H54 (cell line): Measurements from ENCODE around the gene TXNIP.

Experiments used
- DNase-seq: peaks from one replicate; pipeline ENCODE4 v3.0.0; 2011; ENCODE audit warnings: low spot score, mixed read lengths; ENCODE audit not compliant: insufficient read length
- FAIRE-seq: peaks from 3 replicates; lab custom pipeline; 2011; peaks lifted over from hg19 to GRCh38; lab: Jason Lieb, UNC
- POLR2A ChIP-seq: IDR thresholded peaks from 2 replicates; pipeline ENCODE4 v1.6.1; 2011; ENCODE audit warnings: low read depth, mild to moderate bottlenecking, low read length

Gene TXNIP

GRCh38 chr1:145972580-145972979 lies 23.8 kb downstream of the TXNIP start:
- DNase-seq (no peak), FAIRE-seq (no peak)
- no peak for TF ChIP-seq POLR2A

- FAIRE-seq, result no peak
- no peak for DNase-seq
- no peak for TF ChIP-seq POLR2A
Measured at GRCh38 chr1:145967288-145967687, 29.1 kb downstream of the TXNIP start.

- no peak for TF ChIP-seq POLR2A
- FAIRE-seq (no peak), DNase-seq (no peak)
Measured at GRCh38 chr1:145965119-145965744, 31.1 kb downstream of the TXNIP start.

GRCh38 chr1:145964328-145965118 lies 31.9 kb downstream of the TXNIP start, which contains the start of the genes ANKRD34A and POLR3GL:
Gene ANKRD34A, minus strand, starts transcription at chr1:145964575. Its CDS starts 2,816 bp downstream, at chr1:145961759.
Gene POLR3GL, plus strand, starts transcription at chr1:145964690. Its CDS starts 10,176 bp downstream, at chr1:145974866.
- FAIRE-seq (no peak), DNase-seq (peak; percentile 83)
- TF ChIP-seq POLR2A, result peak; percentile 73

GRCh38 chr1:145963265-145964019 lies 32.9 kb downstream of the TXNIP start:
- no peak for FAIRE-seq
- no peak for DNase-seq

GRCh38 chr1:145962157-145963102 lies 33.9 kb downstream of the TXNIP start:
- peak; percentile 59 for DNase-seq
- no peak for FAIRE-seq
- TF ChIP-seq POLR2A, result no peak

More at GRCh38 chr1:145963265-145964019, 32.9 kb downstream of the TXNIP start:
- TF ChIP-seq POLR2A, result no peak

- no peak for TF ChIP-seq POLR2A
- DNase-seq (no peak), FAIRE-seq (no peak)
Measured at GRCh38 chr1:145961425-145962156, 34.8 kb downstream of the TXNIP start.

- DNase-seq (no peak), FAIRE-seq (no peak)
- TF ChIP-seq POLR2A, result no peak
Measured at GRCh38 chr1:145961109-145961424, 35.3 kb downstream of the TXNIP start.

- FAIRE-seq, result no peak
- DNase-seq, result no peak
- TF ChIP-seq POLR2A, result no peak
Measured at GRCh38 chr1:145960468-145961108, 35.8 kb downstream of the TXNIP start.

GRCh38 chr1:145959957-145960467 lies 36.4 kb downstream of the TXNIP start:
- TF ChIP-seq POLR2A, result no peak
- FAIRE-seq, result no peak
- no peak for DNase-seq

- FAIRE-seq (no peak), DNase-seq (no peak)
- TF ChIP-seq POLR2A, result no peak
Measured at GRCh38 chr1:145959333-145959732, 37.0 kb downstream of the TXNIP start.

- TF ChIP-seq POLR2A, result no peak
- DNase-seq (no peak), FAIRE-seq (no peak)
Measured at GRCh38 chr1:145958734-145959133, 37.6 kb downstream of the TXNIP start.
